ENCODE measurements around the gene MTERF4. TPM values are rescaled to one million over a fixed set of nuclear protein-coding genes. Genes with fewer than 3 reads are reported as not detected.

MTERF4 gene
- total RNA-seq, 1 donor: 30.0 TPM

GRCh38 chr2:241140445-241140840 lies 38.4 kb upstream of the MTERF4 start:
- no peak overlapping the region for H3K4me3 ChIP-seq (ENCODE audit: insufficient read depth, low read length)
- no peak for TF ChIP-seq CTCF (IDR thresholded peaks at IDR 0.05; ENCODE audit: extremely low read depth, low read depth, low read length)
- H2AFZ ChIP-seq (ENCODE audit: low read length): no peak overlapping the region
- no peaks in the 10 kb centered on the region for H3K4me1 ChIP-seq (ENCODE audit: insufficient read depth, low read length)
- no peak overlapping the region for H3K27ac ChIP-seq (ENCODE audit: low read depth, low read length)
- H3K27me3 ChIP-seq (ENCODE audit: insufficient read depth, low read length): no peaks in the 10 kb centered on the region
- H3K9me3 ChIP-seq (ENCODE audit: low read depth, low read length): no peaks in the 10 kb centered on the region
- DNase-seq (ENCODE audit: insufficient read length, low spot score, missing footprints): no peak
- peaks cover 10% of the 10 kb centered on the region for H3K79me2 ChIP-seq (ENCODE audit: insufficient read depth, low read length)
- H3K36me3 ChIP-seq (ENCODE audit: insufficient read depth, low read length): no peaks in the 10 kb centered on the region
- no peak overlapping the region for H3K4me2 ChIP-seq (ENCODE audit: insufficient read depth, low read length)
- H4K20me1 ChIP-seq (ENCODE audit: insufficient read depth, low read length): no peaks in the 10 kb centered on the region

GRCh38 chr2:241139531-241140444 lies 37.7 kb upstream of the MTERF4 start:
- no peak overlapping the region for H3K4me3 ChIP-seq (ENCODE audit: insufficient read depth, low read length)
- H3K4me1 ChIP-seq (ENCODE audit: insufficient read depth, low read length): no peaks in the 10 kb centered on the region
- no peaks in the 10 kb centered on the region for H3K9me3 ChIP-seq (ENCODE audit: low read depth, low read length)
- no peaks in the 10 kb centered on the region for H3K36me3 ChIP-seq (ENCODE audit: insufficient read depth, low read length)
- no peaks in the 10 kb centered on the region for H3K27me3 ChIP-seq (ENCODE audit: insufficient read depth, low read length)
- H3K4me2 ChIP-seq (ENCODE audit: insufficient read depth, low read length): no peak overlapping the region
- H3K79me2 ChIP-seq (ENCODE audit: insufficient read depth, low read length): peaks cover 10% of the 10 kb centered on the region
- H2AFZ ChIP-seq (ENCODE audit: low read length): no peak overlapping the region
- no peak for TF ChIP-seq CTCF (IDR thresholded peaks at IDR 0.05; ENCODE audit: extremely low read depth, low read depth, low read length)
- DNase-seq (ENCODE audit: insufficient read length, low spot score, missing footprints): no peak
- no peaks in the 10 kb centered on the region for H4K20me1 ChIP-seq (ENCODE audit: insufficient read depth, low read length)
- H3K27ac ChIP-seq (ENCODE audit: low read depth, low read length): no peak overlapping the region

- Histone ChIP-seq H3K27ac (ENCODE audit: low read depth, low read length) (no peak overlapping the region), H3K27me3 (ENCODE audit: insufficient read depth, low read length) (no peaks in the 10 kb centered on the region), H3K36me3 (ENCODE audit: insufficient read depth, low read length) (no peaks in the 10 kb centered on the region), H3K9me3 (ENCODE audit: low read depth, low read length) (no peaks in the 10 kb centered on the region), H4K20me1 (ENCODE audit: insufficient read depth, low read length) (no peaks in the 10 kb centered on the region), H3K4me3 (ENCODE audit: insufficient read depth, low read length) (no peak overlapping the region), H3K4me2 (ENCODE audit: insufficient read depth, low read length) (no peak overlapping the region), H3K4me1 (ENCODE audit: insufficient read depth, low read length) (no peaks in the 10 kb centered on the region), H2AFZ (ENCODE audit: low read length) (no peak overlapping the region), H3K79me2 (ENCODE audit: insufficient read depth, low read length) (no peaks in the 10 kb centered on the region)
- DNase-seq (ENCODE audit: insufficient read length, low spot score, missing footprints): no peak
- TF ChIP-seq CTCF (IDR thresholded peaks at IDR 0.05; ENCODE audit: extremely low read depth, low read depth, low read length): no peak
Observed at GRCh38 chr2:241138471-241138870, 36.4 kb upstream of the MTERF4 start.
